Parathyroid adenoma (tissue), 2 donors: ENCODE data around the gene MATN3.

Source experiments
- H2AFZ ChIP-seq: fragments of 300-600 bp; sonication (generic); one replicate; pipeline ENCODE4 v1.7.0; 2017; ENCODE audit warnings: antibody characterized with exemption, mild to moderate bottlenecking
- H3K27ac ChIP-seq: fragments of 300-600 bp; sonication (generic); one replicate; pipeline ENCODE4 v1.7.0; 2017
- H3K27me3 ChIP-seq: fragments of 300-600 bp; sonication (generic); one replicate; pipeline ENCODE4 v1.7.0; 2017; ENCODE audit warnings: low read length; ENCODE audit not compliant: control insufficient read depth, insufficient read depth
- H3K36me3 ChIP-seq: fragments of 300-600 bp; sonication (generic); one replicate; pipeline ENCODE4 v1.7.0; 2017; ENCODE audit warnings: low read length; ENCODE audit not compliant: control insufficient read depth, insufficient read depth
- H3K4me1 ChIP-seq: fragments of 300-600 bp; sonication (generic); one replicate; pipeline ENCODE4 v1.7.0; 2017; ENCODE audit warnings: control low read depth
- H3K4me2 ChIP-seq: fragments of 300-600 bp; sonication (generic); one replicate; pipeline ENCODE4 v1.7.0; 2017; ENCODE audit warnings: low read length
- H3K4me3 ChIP-seq: fragments of 300-600 bp; sonication (generic); one replicate; pipeline ENCODE4 v1.7.0; 2017; ENCODE audit warnings: low read depth, low read length
- H3K79me2 ChIP-seq: fragments of 300-600 bp; sonication (generic); one replicate; pipeline ENCODE4 v1.7.0; 2017; ENCODE audit warnings: control low read depth
- H3K9ac ChIP-seq: fragments of 300-600 bp; sonication (generic); one replicate; pipeline ENCODE4 v1.7.0; 2017; ENCODE audit warnings: mild to moderate bottlenecking
- H3K9me3 ChIP-seq: fragments of 300-600 bp; sonication (generic); one replicate; pipeline ENCODE4 v1.7.0; 2017; ENCODE audit warnings: low read length; ENCODE audit not compliant: control insufficient read depth
- TF ChIP-seq, protein P1 (sequence below): fragments of 300-600 bp; sonication (generic); IDR thresholded peaks from one replicate; pipeline ENCODE4 v1.7.0; 2017; ENCODE audit warnings: antibody characterized with exemption, mild to moderate bottlenecking
- donor health status: primary hyperparathyroidism.

MATN3 gene

DNA sequence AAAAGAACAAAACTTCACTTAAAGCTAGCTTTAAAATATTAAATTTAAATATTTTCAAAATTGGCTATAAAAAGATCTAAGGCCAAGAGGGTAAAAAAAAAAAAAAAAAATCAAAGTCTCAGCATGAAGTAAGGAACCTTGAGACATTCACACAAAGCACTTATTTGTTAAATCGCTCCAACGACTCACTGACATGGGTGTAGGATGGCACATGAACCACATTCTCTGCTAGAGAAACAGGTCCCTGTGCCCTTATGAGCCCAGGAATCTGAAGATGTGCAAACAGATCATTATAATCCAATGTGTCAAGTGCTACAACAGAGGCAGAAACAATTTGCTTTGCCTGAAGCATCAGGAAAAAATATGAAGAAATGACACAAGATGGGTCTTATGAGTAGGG, 25.2 kb upstream of the MATN3 start:
- no peak overlapping the region for H3K27ac ChIP-seq
- no peaks in the 10 kb centered on the region for H3K36me3 ChIP-seq
- TF ChIP-seq, protein P1, sequence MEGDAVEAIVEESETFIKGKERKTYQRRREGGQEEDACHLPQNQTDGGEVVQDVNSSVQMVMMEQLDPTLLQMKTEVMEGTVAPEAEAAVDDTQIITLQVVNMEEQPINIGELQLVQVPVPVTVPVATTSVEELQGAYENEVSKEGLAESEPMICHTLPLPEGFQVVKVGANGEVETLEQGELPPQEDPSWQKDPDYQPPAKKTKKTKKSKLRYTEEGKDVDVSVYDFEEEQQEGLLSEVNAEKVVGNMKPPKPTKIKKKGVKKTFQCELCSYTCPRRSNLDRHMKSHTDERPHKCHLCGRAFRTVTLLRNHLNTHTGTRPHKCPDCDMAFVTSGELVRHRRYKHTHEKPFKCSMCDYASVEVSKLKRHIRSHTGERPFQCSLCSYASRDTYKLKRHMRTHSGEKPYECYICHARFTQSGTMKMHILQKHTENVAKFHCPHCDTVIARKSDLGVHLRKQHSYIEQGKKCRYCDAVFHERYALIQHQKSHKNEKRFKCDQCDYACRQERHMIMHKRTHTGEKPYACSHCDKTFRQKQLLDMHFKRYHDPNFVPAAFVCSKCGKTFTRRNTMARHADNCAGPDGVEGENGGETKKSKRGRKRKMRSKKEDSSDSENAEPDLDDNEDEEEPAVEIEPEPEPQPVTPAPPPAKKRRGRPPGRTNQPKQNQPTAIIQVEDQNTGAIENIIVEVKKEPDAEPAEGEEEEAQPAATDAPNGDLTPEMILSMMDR = no peak
- no peaks in the 10 kb centered on the region for H3K9me3 ChIP-seq
- no peak overlapping the region for H2AFZ ChIP-seq
- H3K4me3 ChIP-seq = no peak overlapping the region
- peaks cover 3% of the 10 kb centered on the region for H3K4me1 ChIP-seq
- H3K79me2 ChIP-seq = peaks cover 11% of the 10 kb centered on the region
- H3K27me3 ChIP-seq = no peaks in the 10 kb centered on the region
- no peak overlapping the region for H3K4me2 ChIP-seq
- H3K9ac ChIP-seq = no peak overlapping the region

DNA sequence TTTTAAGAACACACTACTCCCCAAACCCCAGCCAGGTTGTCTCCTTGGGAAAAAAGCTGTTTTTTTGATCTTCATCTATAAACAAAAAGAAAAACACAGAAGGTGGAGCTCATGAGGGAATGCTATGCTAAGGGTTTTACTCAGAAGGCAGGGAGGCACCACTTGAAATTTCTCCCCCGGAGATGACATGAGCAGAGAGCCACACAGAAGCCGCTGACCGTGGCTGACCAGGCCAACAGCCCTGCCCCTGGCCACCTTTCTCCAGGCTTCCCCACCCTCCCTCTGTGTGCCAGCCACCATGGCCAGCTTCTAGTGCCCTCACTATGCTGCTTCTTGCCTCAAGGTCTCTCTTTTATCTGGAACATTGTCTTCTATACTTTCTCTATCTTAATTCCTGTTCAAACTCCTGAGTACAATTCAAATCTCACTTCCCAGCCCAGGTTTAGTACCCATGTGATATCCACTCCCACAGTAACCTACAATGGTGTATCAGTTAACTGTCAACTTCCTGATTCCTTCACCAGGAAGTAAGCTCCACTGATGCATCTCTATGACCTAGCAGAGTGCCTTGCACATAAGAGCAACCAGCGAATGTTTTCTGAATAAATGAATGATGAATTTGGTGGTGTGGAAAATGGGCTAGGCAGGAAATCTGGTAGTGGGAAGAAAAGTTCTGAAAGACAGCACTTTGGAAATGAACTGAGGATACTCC, 23.6 kb upstream of the MATN3 start:
- no peak overlapping the region for H3K27ac ChIP-seq
- H3K36me3 ChIP-seq = no peaks in the 10 kb centered on the region

DNA sequence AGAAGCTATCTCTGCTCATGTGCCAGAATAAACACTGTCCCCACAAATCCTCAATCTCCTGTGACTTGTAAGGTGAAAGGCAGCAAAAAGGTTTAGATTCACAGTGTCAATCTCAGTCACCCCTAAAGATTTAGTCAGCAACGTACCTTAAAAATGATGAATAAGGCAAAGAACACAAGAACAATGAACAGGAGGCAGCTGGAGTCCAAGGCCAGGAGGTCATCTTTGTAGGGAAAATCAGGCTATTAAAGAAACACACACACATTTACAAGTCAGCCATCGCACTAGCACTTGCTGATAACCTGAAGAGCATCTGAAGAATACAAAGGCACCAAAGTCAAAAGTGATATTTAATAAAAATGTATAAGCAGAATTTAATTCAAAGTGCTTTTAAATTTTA, 22.4 kb upstream of the MATN3 start:
- Histone ChIP-seq H3K4me1 (peaks cover 3% of the 10 kb centered on the region), H3K9me3 (no peaks in the 10 kb centered on the region), H3K9ac (no peak overlapping the region), H3K36me3 (no peaks in the 10 kb centered on the region), H3K4me2 (no peak overlapping the region), H3K4me3 (no peak overlapping the region), H2AFZ (no peak overlapping the region), H3K79me2 (no peaks in the 10 kb centered on the region), H3K27me3 (no peaks in the 10 kb centered on the region), H3K27ac (no peak overlapping the region)
- TF ChIP-seq, protein P1 = no peak

More for the DNA sequence above, 23.6 kb upstream of the MATN3 start:
- no peak overlapping the region for H3K9ac ChIP-seq
- peaks cover 3% of the 10 kb centered on the region for H3K79me2 ChIP-seq
- H3K4me3 ChIP-seq = no peak overlapping the region
- H3K4me1 ChIP-seq = peaks cover 3% of the 10 kb centered on the region
- no peaks in the 10 kb centered on the region for H3K27me3 ChIP-seq
- H3K9me3 ChIP-seq = no peaks in the 10 kb centered on the region
- H3K4me2 ChIP-seq = no peak overlapping the region
- TF ChIP-seq, protein P1 = no peak
- H2AFZ ChIP-seq = no peak overlapping the region

DNA sequence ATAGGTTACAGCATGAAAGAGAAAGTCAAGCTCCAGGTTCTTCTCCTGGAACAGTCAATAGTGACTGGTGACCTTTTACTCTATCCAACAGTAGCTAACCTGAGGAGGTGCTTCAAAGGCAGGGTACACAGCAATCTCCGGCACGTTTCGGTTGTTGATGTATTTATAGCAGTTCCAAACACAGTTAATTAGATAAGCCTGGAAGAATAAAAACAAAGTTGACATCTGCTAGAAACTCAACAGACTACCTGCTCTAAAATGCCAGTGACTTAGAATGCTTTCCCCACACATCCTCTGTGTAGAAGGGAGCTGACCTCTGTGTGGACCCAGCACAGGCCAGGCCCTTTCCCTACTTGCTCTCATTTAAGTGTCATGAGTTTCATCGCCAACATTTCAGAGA, 21.8 kb upstream of the MATN3 start:
- H3K9ac ChIP-seq = no peak overlapping the region
- H3K4me2 ChIP-seq = no peak overlapping the region
- no peak overlapping the region for H3K27ac ChIP-seq
- no peaks in the 10 kb centered on the region for H3K79me2 ChIP-seq
- no peak overlapping the region for H3K4me3 ChIP-seq
- peaks cover 3% of the 10 kb centered on the region for H3K4me1 ChIP-seq
- no peaks in the 10 kb centered on the region for H3K36me3 ChIP-seq
- TF ChIP-seq, protein P1 = no peak
- H3K9me3 ChIP-seq = no peaks in the 10 kb centered on the region
- H2AFZ ChIP-seq = no peak overlapping the region
- H3K27me3 ChIP-seq = no peaks in the 10 kb centered on the region

DNA sequence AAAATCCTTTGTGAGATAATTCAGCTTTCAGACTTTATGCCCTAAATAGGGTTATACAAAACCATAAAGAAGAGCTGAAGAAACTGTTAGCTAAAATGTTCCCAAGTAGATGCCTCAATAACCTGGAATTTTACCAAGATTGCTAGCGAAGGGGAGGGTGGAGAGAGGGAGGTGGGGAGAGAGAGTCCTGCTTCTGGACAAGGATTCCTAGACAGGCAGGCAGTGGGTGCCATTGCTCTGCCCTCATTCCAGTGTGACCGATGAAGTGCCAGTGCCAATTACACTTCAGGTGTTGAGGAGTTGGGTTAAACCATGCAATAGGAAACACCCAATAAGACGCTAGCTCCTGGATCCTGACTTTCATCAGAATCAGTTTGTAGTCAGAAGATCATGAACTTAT, 20.9 kb upstream of the MATN3 start:
- H3K36me3 ChIP-seq = no peaks in the 10 kb centered on the region
- no peaks in the 10 kb centered on the region for H3K9me3 ChIP-seq
- TF ChIP-seq, protein P1 = no peak
- H2AFZ ChIP-seq = no peak overlapping the region
- H3K27me3 ChIP-seq = no peaks in the 10 kb centered on the region
- H3K4me3 ChIP-seq = no peak overlapping the region
- no peak overlapping the region for H3K27ac ChIP-seq
- no peaks in the 10 kb centered on the region for H3K79me2 ChIP-seq
- no peak overlapping the region for H3K4me2 ChIP-seq
- peaks cover 3% of the 10 kb centered on the region for H3K4me1 ChIP-seq
- H3K9ac ChIP-seq = no peak overlapping the region
